Measurements from ENCODE around the gene ANKRD55.

ANKRD55 gene

GRCh38 chr5:56247592-56247991, 14.5 kb upstream of the ANKRD55 start:
- TF ChIP-seq POLR2AphosphoS5 (IDR thresholded peaks at IDR 0.05; ENCODE audit: low read depth, low read length): no peak
- peak; percentile 43; the same call in 1 of the 2 replicates for TF ChIP-seq SIN3A (IDR thresholded peaks at IDR 0.05; ENCODE audit: borderline replicate concordance, insufficient read depth, low read length)
- TF ChIP-seq REST (IDR thresholded peaks at IDR 0.05; ENCODE audit: insufficient read depth in 1 of 2, low read depth in 2 of 2, low read length in 2 of 2): 0 out of 4 replicates have a peak, but pooled peaks of 1 of the 2 experiments have one; percentile 14
- no peak for TF ChIP-seq FOXP2 (optimal IDR thresholded peaks at IDR 0.05; ENCODE audit: borderline replicate concordance, extremely low read depth, extremely low read length, insufficient read depth)
- no peak for TF ChIP-seq TAF1 (IDR thresholded peaks at IDR 0.05; ENCODE audit: borderline replicate concordance, insufficient read depth, low read length)

- TF ChIP-seq SIN3A (IDR thresholded peaks at IDR 0.05; ENCODE audit: borderline replicate concordance, insufficient read depth, low read length): no peak
- TF ChIP-seq FOXP2 (optimal IDR thresholded peaks at IDR 0.05; ENCODE audit: borderline replicate concordance, extremely low read depth, extremely low read length, insufficient read depth): no peak
- no peak for TF ChIP-seq REST (IDR thresholded peaks at IDR 0.05; ENCODE audit: insufficient read depth in 1 of 2, low read depth in 2 of 2, low read length in 2 of 2)
- no peak for TF ChIP-seq POLR2AphosphoS5 (IDR thresholded peaks at IDR 0.05; ENCODE audit: low read depth, low read length)
- TF ChIP-seq TAF1 (IDR thresholded peaks at IDR 0.05; ENCODE audit: borderline replicate concordance, insufficient read depth, low read length): no peak
Observed at GRCh38 chr5:56246769-56247168, 13.6 kb upstream of the ANKRD55 start.

- no peak for TF ChIP-seq POLR2AphosphoS5 (IDR thresholded peaks at IDR 0.05; ENCODE audit: low read depth, low read length)
- TF ChIP-seq REST (IDR thresholded peaks at IDR 0.05; ENCODE audit: insufficient read depth in 1 of 2, low read depth in 2 of 2, low read length in 2 of 2): no peak
- TF ChIP-seq TAF1 (IDR thresholded peaks at IDR 0.05; ENCODE audit: borderline replicate concordance, insufficient read depth, low read length): no peak
- TF ChIP-seq FOXP2 (optimal IDR thresholded peaks at IDR 0.05; ENCODE audit: borderline replicate concordance, extremely low read depth, extremely low read length, insufficient read depth): no peak
- no peak for TF ChIP-seq SIN3A (IDR thresholded peaks at IDR 0.05; ENCODE audit: borderline replicate concordance, insufficient read depth, low read length)
Observed at GRCh38 chr5:56245481-56245880, 12.4 kb upstream of the ANKRD55 start.

GRCh38 chr5:56244627-56245026, 11.5 kb upstream of the ANKRD55 start:
- TF ChIP-seq REST (IDR thresholded peaks at IDR 0.05; ENCODE audit: insufficient read depth in 1 of 2, low read depth in 2 of 2, low read length in 2 of 2) (no peak), SIN3A (IDR thresholded peaks at IDR 0.05; ENCODE audit: borderline replicate concordance, insufficient read depth, low read length) (no peak), TAF1 (IDR thresholded peaks at IDR 0.05; ENCODE audit: borderline replicate concordance, insufficient read depth, low read length) (no peak), FOXP2 (optimal IDR thresholded peaks at IDR 0.05; ENCODE audit: borderline replicate concordance, extremely low read depth, extremely low read length, insufficient read depth) (no peak), POLR2AphosphoS5 (IDR thresholded peaks at IDR 0.05; ENCODE audit: low read depth, low read length) (no peak)

GRCh38 chr5:56232538-56232937, 592 bp downstream of the ANKRD55 start:
- TF ChIP-seq POLR2AphosphoS5 (IDR thresholded peaks at IDR 0.05; ENCODE audit: low read depth, low read length) (no peak), REST (IDR thresholded peaks at IDR 0.05; ENCODE audit: insufficient read depth in 1 of 2, low read depth in 2 of 2, low read length in 2 of 2) (no peak), SIN3A (IDR thresholded peaks at IDR 0.05; ENCODE audit: borderline replicate concordance, insufficient read depth, low read length) (peak; percentile 53; the same call in 1 of the 2 replicates), TAF1 (IDR thresholded peaks at IDR 0.05; ENCODE audit: borderline replicate concordance, insufficient read depth, low read length) (no peak), FOXP2 (optimal IDR thresholded peaks at IDR 0.05; ENCODE audit: borderline replicate concordance, extremely low read depth, extremely low read length, insufficient read depth) (no peak)
